PC-3 (cell line): ENCODE results near the gene USF1. TPM values are rescaled to one million over a fixed set of nuclear protein-coding genes. Genes with fewer than 3 reads are reported as not detected.
A peak's percentile ranks its signal among the peaks of the same experiment; 100 is the strongest.

ENCODE experiments used
- ATAC-seq: fragments of 200-7000 bp; cut with Tn5 transposase; 2 replicates; pipeline ENCODE4 v1.9.1; 2020; ENCODE audit warnings: mild to moderate bottlenecking, moderate library complexity
- BruUV-seq: library from RNA; stranded (reverse); fragments of 400-500 nt; replicated peaks from 2 replicates; lab custom pipeline; 2021; lab: Mats Ljungman, UMichigan
- CTCF ChIA-PET: fragments of 300-600 bp; sonication (Branson Sonifier 250); formaldehyde crosslinking; loops from one replicate; lab custom pipeline; 2022; ENCODE audit warnings: antibody characterized with exemption; lab: Charles Lee
- POLR2A ChIA-PET: fragments of 300-600 bp; sonication (Branson Sonifier 250); formaldehyde crosslinking; loops from one replicate; lab custom pipeline; 2022; ENCODE audit warnings: antibody characterized with exemption; ENCODE audit not compliant: unreplicated experiment; lab: Charles Lee
- DNase-seq: peaks from one replicate; pipeline ENCODE4 v3.0.0-alpha.2; 2015
- H2AFZ ChIP-seq: fragments of 300-600 bp; sonication (generic); 2 replicates; pipeline ENCODE4 v1.6.0; 2016; ENCODE audit warnings: antibody characterized with exemption, low read length
- H3F3A ChIP-seq: fragments of 300-600 bp; sonication (generic); one replicate; pipeline ENCODE4 v1.6.0; 2017; ENCODE audit warnings: antibody characterized with exemption, low read length, control low read depth, mild to moderate bottlenecking; ENCODE audit not compliant: unreplicated experiment
- H3K27ac ChIP-seq: fragments of 300-600 bp; sonication (generic); 2 replicates; pipeline ENCODE4 v1.5.1; 2016; ENCODE audit warnings: mild to moderate bottlenecking, low read length
- H3K27me3 ChIP-seq: fragments of 300-600 bp; sonication (generic); 2 replicates; pipeline ENCODE4 v1.6.1; 2016; ENCODE audit warnings: low read length, mixed read lengths
- H3K36me3 ChIP-seq: fragments of 300-600 bp; sonication (generic); 2 replicates; pipeline ENCODE4 v1.6.1; 2016; ENCODE audit warnings: low read depth, mixed run types, low read length, mixed read lengths
- H3K4me1 ChIP-seq: fragments of 300-600 bp; sonication (generic); 2 replicates; pipeline ENCODE4 v1.5.1; 2016; ENCODE audit warnings: low read length; ENCODE audit not compliant: insufficient read depth
- H3K4me2 ChIP-seq: fragments of 300-600 bp; sonication (generic); 2 replicates; pipeline ENCODE4 v1.6.0; 2016; ENCODE audit warnings: low read length
- H3K4me3 ChIP-seq: fragments of 300-600 bp; sonication (generic); 2 replicates; pipeline ENCODE4 v1.5.1; 2016; ENCODE audit warnings: mild to moderate bottlenecking, low read length, mixed read lengths
- H3K79me2 ChIP-seq: fragments of 300-600 bp; sonication (generic); 2 replicates; pipeline ENCODE4 v1.6.1; 2017; ENCODE audit warnings: low read length, mixed read lengths
- H3K9ac ChIP-seq: fragments of 300-600 bp; sonication (generic); 2 replicates; pipeline ENCODE4 v1.6.0; 2016; ENCODE audit warnings: mild to moderate bottlenecking, low read length
- H3K9me2 ChIP-seq: fragments of 300-600 bp; sonication (generic); replicated peaks from 2 replicates; pipeline ENCODE4 v1.6.1; 2016; ENCODE audit warnings: mixed run types, low read length, mixed read lengths
- H3K9me3 ChIP-seq: fragments of 300-600 bp; sonication (generic); 2 replicates; pipeline ENCODE4 v1.6.1; 2016; ENCODE audit warnings: low read length, mixed read lengths
- H4K20me1 ChIP-seq: fragments of 300-600 bp; sonication (generic); 2 replicates; pipeline ENCODE4 v1.6.1; 2016; ENCODE audit warnings: low read length, mixed read lengths
- EZH2 ChIP-seq: fragments of 300-600 bp; sonication (generic); IDR thresholded peaks from one replicate; pipeline ENCODE4 v1.6.1; 2017; ENCODE audit warnings: antibody characterized with exemption, mild to moderate bottlenecking, low read length; ENCODE audit not compliant: unreplicated experiment
- EZH2phosphoT487 ChIP-seq: fragments of 300-600 bp; sonication (generic); IDR thresholded peaks from 2 replicates; pipeline ENCODE4 v1.6.1; 2018; ENCODE audit warnings: mild to moderate bottlenecking, antibody characterized with exemption, low read length, borderline replicate concordance
- intact Hi-C: fragments of 100-400 bp; cut with micrococcal nuclease; formaldehyde crosslinking; loops from 2 replicates; pipeline ENCODE4 v1.9.0; 2023
- total RNA-seq: library from RNA; depleted of rRNA; stranded (reverse); fragments of >200 nt; gene quantifications from 2 replicates; pipeline ENCODE4 v1.2.3, GENCODE V29; 2014
- TF ChIP-seq, protein P1 (sequence below): fragments of 300-600 bp; sonication (generic); conservative IDR thresholded peaks from 2 replicates; pipeline ENCODE4 v1.5.1; 2017; ENCODE audit warnings: antibody characterized with exemption, low read depth, mild to moderate bottlenecking, low read length

The USF1 gene
- total RNA-seq, 1 experiment from 2014 or later = 113 TPM

DNA sequence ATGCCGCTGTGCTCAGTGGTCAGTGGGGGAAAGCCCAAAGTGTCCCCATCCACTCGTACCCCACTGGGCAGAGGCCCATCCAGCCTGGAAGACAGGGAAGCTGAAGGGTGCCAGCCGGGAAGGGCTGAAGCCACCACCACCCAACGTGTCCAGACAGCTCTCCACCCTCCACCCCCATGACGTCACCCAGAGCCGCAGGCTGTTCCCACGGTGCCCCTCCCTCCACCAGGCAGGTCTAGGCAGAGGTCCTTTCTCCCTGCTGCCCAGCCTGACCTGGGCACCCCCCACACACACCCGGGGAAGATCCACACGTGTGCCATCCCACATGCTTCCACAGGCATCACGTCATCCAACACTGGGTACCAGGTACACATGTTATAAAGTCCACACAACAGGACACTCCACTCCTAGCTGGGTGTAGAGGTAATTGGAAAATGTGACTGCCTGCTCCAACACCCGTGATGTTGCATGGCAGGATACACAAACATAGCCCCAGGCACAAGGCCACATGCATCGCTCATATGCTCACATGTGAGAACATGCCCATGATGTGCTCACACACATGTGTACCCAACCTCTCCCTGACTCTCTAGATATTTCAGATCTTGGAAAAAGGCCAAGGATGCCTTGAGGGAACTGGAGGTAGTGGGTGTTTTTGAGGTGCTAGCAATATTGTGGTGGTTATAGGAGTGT is 29.0 kb upstream of the USF1 start:
- Histone ChIP-seq H3K9me3 (no peaks in the 10 kb centered on the region), H3F3A (no peaks in the 10 kb centered on the region), H3K79me2 (no peaks in the 10 kb centered on the region), H3K9ac (no peak overlapping the region), H3K9me2 (no peaks in the 10 kb centered on the region), H3K4me2 (no peak overlapping the region), H2AFZ (no peak overlapping the region), H3K27ac (no peak overlapping the region), H3K4me3 (no peak overlapping the region), H4K20me1 (no peaks in the 10 kb centered on the region), H3K27me3 (no peaks in the 10 kb centered on the region), H3K36me3 (no peaks in the 10 kb centered on the region), H3K4me1 (no peaks in the 10 kb centered on the region)
- DNase-seq (no peak), ATAC-seq (no peak)
- ChIA-PET POLR2A (no interaction called here), CTCF (no interaction called here)
- intact Hi-C loops = no loop called here
- no TSS peak for BruUV-seq
- TF ChIP-seq EZH2phosphoT487 = no peak
- TF ChIP-seq EZH2 = no peak
- TF ChIP-seq, protein P1, sequence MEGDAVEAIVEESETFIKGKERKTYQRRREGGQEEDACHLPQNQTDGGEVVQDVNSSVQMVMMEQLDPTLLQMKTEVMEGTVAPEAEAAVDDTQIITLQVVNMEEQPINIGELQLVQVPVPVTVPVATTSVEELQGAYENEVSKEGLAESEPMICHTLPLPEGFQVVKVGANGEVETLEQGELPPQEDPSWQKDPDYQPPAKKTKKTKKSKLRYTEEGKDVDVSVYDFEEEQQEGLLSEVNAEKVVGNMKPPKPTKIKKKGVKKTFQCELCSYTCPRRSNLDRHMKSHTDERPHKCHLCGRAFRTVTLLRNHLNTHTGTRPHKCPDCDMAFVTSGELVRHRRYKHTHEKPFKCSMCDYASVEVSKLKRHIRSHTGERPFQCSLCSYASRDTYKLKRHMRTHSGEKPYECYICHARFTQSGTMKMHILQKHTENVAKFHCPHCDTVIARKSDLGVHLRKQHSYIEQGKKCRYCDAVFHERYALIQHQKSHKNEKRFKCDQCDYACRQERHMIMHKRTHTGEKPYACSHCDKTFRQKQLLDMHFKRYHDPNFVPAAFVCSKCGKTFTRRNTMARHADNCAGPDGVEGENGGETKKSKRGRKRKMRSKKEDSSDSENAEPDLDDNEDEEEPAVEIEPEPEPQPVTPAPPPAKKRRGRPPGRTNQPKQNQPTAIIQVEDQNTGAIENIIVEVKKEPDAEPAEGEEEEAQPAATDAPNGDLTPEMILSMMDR = no peak

DNA sequence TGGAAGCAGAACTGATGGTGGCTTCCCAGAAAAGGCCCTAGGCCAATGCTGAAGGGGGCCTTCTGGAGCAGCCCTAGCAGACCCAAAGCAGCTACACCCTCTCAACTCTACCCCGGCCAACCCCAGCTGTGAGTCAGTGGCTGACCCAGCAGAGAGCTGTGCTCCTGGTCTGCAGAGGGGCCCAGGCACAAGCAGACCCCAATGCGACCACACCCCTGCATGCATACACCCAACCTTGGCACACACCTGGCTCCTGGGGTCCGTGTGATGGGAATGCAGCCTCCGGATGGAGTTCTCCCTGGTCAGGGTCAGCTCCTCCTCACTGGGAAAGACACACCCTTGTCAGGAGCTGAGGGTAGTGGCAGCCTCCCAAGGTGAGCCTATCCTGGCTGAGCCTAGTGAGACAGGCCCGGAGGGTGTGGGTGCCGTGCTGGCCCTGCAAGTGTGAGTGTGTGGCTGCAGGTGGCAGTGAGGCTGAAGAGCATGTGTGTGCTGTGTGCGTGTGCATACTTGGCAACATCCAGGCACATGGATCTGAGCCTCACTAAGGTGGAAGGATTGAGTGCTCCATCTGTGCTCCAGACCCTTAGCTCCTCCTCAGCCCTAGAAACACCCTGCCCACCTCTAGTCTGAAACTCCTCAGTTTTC is 27.8 kb upstream of the USF1 start:
- ATAC-seq (peak; percentile 72), DNase-seq (no peak)
- Histone ChIP-seq H3K9me3 (no peaks in the 10 kb centered on the region), H3K36me3 (no peaks in the 10 kb centered on the region), H3K4me2 (no peak overlapping the region), H3K27ac (no peak overlapping the region), H3K27me3 (no peaks in the 10 kb centered on the region), H3K4me3 (no peak overlapping the region), H3K9ac (no peak overlapping the region), H3F3A (no peaks in the 10 kb centered on the region), H3K4me1 (no peaks in the 10 kb centered on the region), H3K9me2 (no peaks in the 10 kb centered on the region), H4K20me1 (no peaks in the 10 kb centered on the region), H3K79me2 (no peaks in the 10 kb centered on the region), H2AFZ (no peak overlapping the region)
- CTCF ChIA-PET = interaction anchor here (0.8 to 1.0 kb wide), 2 partner anchors 23 to 26 kb away, joined by 3 to 4 read pairs; no protein-coding TSS in a partner anchor
- intact Hi-C loops = no loop called here
- no TSS peak for BruUV-seq
- POLR2A ChIA-PET = interaction anchor here (0.5 kb wide), 1 partner anchor 29 kb away, joined by 6 read pairs; no protein-coding TSS in a partner anchor
- TF ChIP-seq, protein P1 = peak; percentile 26; the same call in 1 of the 2 replicates
- TF ChIP-seq EZH2 = no peak
